Measurements from ENCODE around the gene MOV10L1. TPM values are rescaled to one million over a fixed set of nuclear protein-coding genes. Genes with fewer than 3 reads are reported as not detected.

Gene MOV10L1
- total and polyA plus RNA-seq, 2 donors (not counting 3 experiments of a cell fraction or from before 2014, with no cell fraction given) = 27.6 to 37.6 TPM

- no peak for TF ChIP-seq EZH2 (IDR thresholded peaks at IDR 0.05; ENCODE audit: borderline replicate concordance, low read depth, low read length, severe bottlenecking)
- TF ChIP-seq, protein P1, sequence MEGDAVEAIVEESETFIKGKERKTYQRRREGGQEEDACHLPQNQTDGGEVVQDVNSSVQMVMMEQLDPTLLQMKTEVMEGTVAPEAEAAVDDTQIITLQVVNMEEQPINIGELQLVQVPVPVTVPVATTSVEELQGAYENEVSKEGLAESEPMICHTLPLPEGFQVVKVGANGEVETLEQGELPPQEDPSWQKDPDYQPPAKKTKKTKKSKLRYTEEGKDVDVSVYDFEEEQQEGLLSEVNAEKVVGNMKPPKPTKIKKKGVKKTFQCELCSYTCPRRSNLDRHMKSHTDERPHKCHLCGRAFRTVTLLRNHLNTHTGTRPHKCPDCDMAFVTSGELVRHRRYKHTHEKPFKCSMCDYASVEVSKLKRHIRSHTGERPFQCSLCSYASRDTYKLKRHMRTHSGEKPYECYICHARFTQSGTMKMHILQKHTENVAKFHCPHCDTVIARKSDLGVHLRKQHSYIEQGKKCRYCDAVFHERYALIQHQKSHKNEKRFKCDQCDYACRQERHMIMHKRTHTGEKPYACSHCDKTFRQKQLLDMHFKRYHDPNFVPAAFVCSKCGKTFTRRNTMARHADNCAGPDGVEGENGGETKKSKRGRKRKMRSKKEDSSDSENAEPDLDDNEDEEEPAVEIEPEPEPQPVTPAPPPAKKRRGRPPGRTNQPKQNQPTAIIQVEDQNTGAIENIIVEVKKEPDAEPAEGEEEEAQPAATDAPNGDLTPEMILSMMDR (IDR thresholded peaks at IDR 0.05; ENCODE audit: extremely low read depth in 1 of 2, insufficient read depth in 1 of 2, low read depth in 1 of 2, low read length in 2 of 2) = no peak
- TF ChIP-seq JUN (IDR thresholded peaks at IDR 0.05; ENCODE audit: borderline replicate concordance, insufficient read depth, insufficient read length, low read depth) = no peak
- TF ChIP-seq POLR2A (IDR thresholded peaks at IDR 0.05; ENCODE audit: low read depth, low read length) = no peak
- no peak for TF ChIP-seq FOS (IDR thresholded peaks at IDR 0.05; ENCODE audit: borderline replicate concordance, insufficient read depth, low read length)
- TF ChIP-seq, protein P2, sequence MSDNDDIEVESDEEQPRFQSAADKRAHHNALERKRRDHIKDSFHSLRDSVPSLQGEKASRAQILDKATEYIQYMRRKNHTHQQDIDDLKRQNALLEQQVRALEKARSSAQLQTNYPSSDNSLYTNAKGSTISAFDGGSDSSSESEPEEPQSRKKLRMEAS (IDR thresholded peaks at IDR 0.05; ENCODE audit: insufficient read depth, insufficient read length) = no peak
- TF ChIP-seq MYC (IDR thresholded peaks at IDR 0.05; ENCODE audit: low read depth, low read length) = no peak
- no peak for TF ChIP-seq POLR2AphosphoS5 (IDR thresholded peaks at IDR 0.05; ENCODE audit: insufficient read depth, low read depth, low read length)
- TF ChIP-seq GATA2 (IDR thresholded peaks at IDR 0.05; ENCODE audit: insufficient read depth, insufficient read length, low read depth, low read length) = no peak
- Histone ChIP-seq H3K9ac (replicated peaks; ENCODE audit: extremely low read depth, insufficient read depth, low read length) (no peak overlapping the region), H3K36me3 (ENCODE audit: control insufficient read depth in 2 of 2, extremely low read depth in 1 of 2, insufficient read depth in 2 of 2, low read length in 2 of 2) (peaks cover 23 to 27% of the 10 kb centered on the region in 2 experiments), H3K27ac (ENCODE audit: insufficient read depth, low read depth, low read length) (no peak overlapping the region), H2AFZ (ENCODE audit: low read depth, low read length) (no peak overlapping the region), H3K79me2 (ENCODE audit: control insufficient read depth, insufficient read depth, low read length) (no peaks in the 10 kb centered on the region), H3K4me2 (ENCODE audit: insufficient read depth, low read length) (no peak overlapping the region), H3K27me3 (ENCODE audit: control insufficient read depth in 2 of 2, insufficient read depth in 2 of 2, low read length in 2 of 2) (no peaks in the 10 kb centered on the region), H3K9me3 (replicated peaks; ENCODE audit: control insufficient read depth, insufficient read depth, low read length) (no peaks in the 10 kb centered on the region), H3K4me1 (ENCODE audit: control insufficient read depth, extremely low read depth, insufficient read depth, low read length) (no peaks in the 10 kb centered on the region), H3K9me1 (replicated peaks; ENCODE audit: control insufficient read depth, extremely low read depth, insufficient read depth, low read length) (no peaks in the 10 kb centered on the region), H4K20me1 (replicated peaks; ENCODE audit: control insufficient read depth, extremely low read depth, insufficient read depth, low read length) (no peaks in the 10 kb centered on the region), H3K4me3 (replicated peaks in 1 of 3; ENCODE audit: insufficient read depth in 1 of 3, low read depth in 1 of 3, low read length in 3 of 3) (no peak overlapping the region)
- intact Hi-C loops (cut with micrococcal nuclease) (no loop called here), dilution Hi-C loops (cut with MboI; ENCODE audit: extremely low pct_ligation_motif_present, low sequenced_read_pairs) (no loop called here)
- DNase-seq (ENCODE audit: low read depth, low spot score) = no peak
- no peak for FAIRE-seq
- BruUV-seq (replicated peaks) = no TSS peak
- CTCF ChIA-PET = no interaction called here
- POLR2A ChIA-PET = no interaction called here
Observed at GRCh38 chr22:50138041-50138440, 48.2 kb downstream of the MOV10L1 start.

Measured in endothelial cell of umbilical vein (primary cell).